ENCODE measurements around the gene ANGPTL2. TPM values are rescaled to one million over a fixed set of nuclear protein-coding genes. Genes with fewer than 3 reads are reported as not detected.

ANGPTL2 gene
- total RNA-seq, 1 donor from 2014 or later = 65.8 TPM

Other genes starting within 250 kb of the ANGPTL2 start
- gene RALGPS1, start 207.9 kb downstream of the ANGPTL2 start, total RNA-seq = 15.2 TPM
- gene GARNL3, start 142.1 kb upstream of the ANGPTL2 start, total RNA-seq = 31.4 TPM

All from vagina (tissue), 1 donor.